Activated CD8-positive, alpha-beta memory T cell treated with anti-CD3 and anti-CD28 coated beads for 1 hour (primary cell): Measurements from ENCODE around the gene KCNH4.
"Not testable (repeated sequence)": the region's sequence is repeated elsewhere in the genome, so short reads cannot be mapped to it uniquely, and the experiment has no call there.

Experiments used
- DNase-seq, 2 donors: peaks; one replicate each; pipeline ENCODE4 v3.0.0-alpha.2; 2020; ENCODE audit warnings: low read depth in 1 of 2; ENCODE audit errors: extremely low read depth in 1 of 2

Gene KCNH4

GRCh38 chr17:42140690-42141089 lies 40.3 kb downstream of the KCNH4 start:
- DNase-seq = not testable (repeated sequence)

GRCh38 chr17:42138749-42139492 lies 42.0 kb downstream of the KCNH4 start:
- no peak for DNase-seq

GRCh38 chr17:42136654-42137051 lies 44.3 kb downstream of the KCNH4 start:
- no peak for DNase-seq

GRCh38 chr17:42135664-42136653 lies 45.0 kb downstream of the KCNH4 start:
- DNase-seq = no peak

- DNase-seq = no peak
Observed at GRCh38 chr17:42135151-42135550, 45.8 kb downstream of the KCNH4 start.

- no peak for DNase-seq
Observed at GRCh38 chr17:42133461-42134041, 47.4 kb downstream of the KCNH4 start.

- DNase-seq = no peak
Observed at GRCh38 chr17:42132941-42133340, 48.0 kb downstream of the KCNH4 start.

- DNase-seq = no peak
Observed at GRCh38 chr17:42131981-42132432, 48.9 kb downstream of the KCNH4 start.

GRCh38 chr17:42131232-42131631 lies 49.7 kb downstream of the KCNH4 start:
- no peak for DNase-seq

- no peak for DNase-seq
Observed at GRCh38 chr17:42130310-42130936, 50.5 kb downstream of the KCNH4 start.

GRCh38 chr17:42129109-42129837 lies 51.7 kb downstream of the KCNH4 start:
- DNase-seq = no peak

GRCh38 chr17:42127414-42127813 lies 53.5 kb downstream of the KCNH4 start:
- no peak for DNase-seq

GRCh38 chr17:42126836-42127235 lies 54.1 kb downstream of the KCNH4 start:
- no peak for DNase-seq

- DNase-seq = no peak
Observed at GRCh38 chr17:42125565-42125964, 55.4 kb downstream of the KCNH4 start.

GRCh38 chr17:42124256-42124655 lies 56.7 kb downstream of the KCNH4 start:
- no peak for DNase-seq

- DNase-seq = no peak
Observed at GRCh38 chr17:42122371-42123303, 58.3 kb downstream of the KCNH4 start, which contains the start of gene HSPB9. HSPB9 (plus strand) TSS chr17:42122804; CDS start chr17:42122851, 47 bp downstream.

GRCh38 chr17:42120770-42121769 lies 59.9 kb downstream of the KCNH4 start, which contains the start of gene KAT2A:
KAT2A (minus strand) TSS chr17:42121367; CDS start chr17:42121304, 63 bp downstream.
- DNase-seq = peak; percentile 37 to 68
